Measurements from ENCODE around the gene KCMF1.

Gene KCMF1

GRCh38 chr2:84980263-84980983 lies 9.5 kb downstream of the KCMF1 start:
- DNase-seq (ENCODE audit: low spot score) = no peak
- FAIRE-seq = no peak

- FAIRE-seq = no peak
- DNase-seq (ENCODE audit: low spot score) = no peak
These were observed 15.1 kb downstream of the KCMF1 start for GRCh38 chr2:84986018-84986417.

GRCh38 chr2:84989422-84989821 lies 18.5 kb downstream of the KCMF1 start:
- FAIRE-seq = no peak

GRCh38 chr2:84989927-84990326 lies 19.0 kb downstream of the KCMF1 start:
- FAIRE-seq (no peak), DNase-seq (ENCODE audit: low spot score) (no peak)

More at GRCh38 chr2:84989422-84989821, 18.5 kb downstream of the KCMF1 start:
- DNase-seq (ENCODE audit: low spot score) = no peak

- DNase-seq (ENCODE audit: low spot score) = no peak
- FAIRE-seq = no peak
These were observed 20.6 kb downstream of the KCMF1 start for GRCh38 chr2:84991404-84992160.

- DNase-seq (ENCODE audit: low spot score) = no peak
- FAIRE-seq = no peak
These were observed 24.9 kb downstream of the KCMF1 start for GRCh38 chr2:84995826-84996225.

GRCh38 chr2:84996909-84997308 lies 25.9 kb downstream of the KCMF1 start:
- FAIRE-seq = no peak

GRCh38 chr2:84999553-84999955 lies 28.6 kb downstream of the KCMF1 start:
- DNase-seq (ENCODE audit: low spot score) (no peak), FAIRE-seq (no peak)

More at GRCh38 chr2:84996909-84997308, 25.9 kb downstream of the KCMF1 start:
- DNase-seq (ENCODE audit: low spot score) = no peak

GRCh38 chr2:85001595-85001994 lies 30.6 kb downstream of the KCMF1 start:
- FAIRE-seq = no peak
- DNase-seq (ENCODE audit: low spot score) = no peak

- DNase-seq (ENCODE audit: low spot score) = no peak
- no peak for FAIRE-seq
These were observed 31.6 kb downstream of the KCMF1 start for GRCh38 chr2:85002534-85002933.

- FAIRE-seq (no peak), DNase-seq (ENCODE audit: low spot score) (no peak)
These were observed 37.3 kb downstream of the KCMF1 start for GRCh38 chr2:85008252-85008651.

GRCh38 chr2:85009019-85009618 lies 38.2 kb downstream of the KCMF1 start:
- FAIRE-seq (no peak), DNase-seq (ENCODE audit: low spot score) (no peak)

GRCh38 chr2:85010404-85010803 lies 39.4 kb downstream of the KCMF1 start:
- DNase-seq (ENCODE audit: low spot score) = no peak
- no peak for FAIRE-seq

GRCh38 chr2:85011098-85011497 lies 40.1 kb downstream of the KCMF1 start:
- no peak for FAIRE-seq

GRCh38 chr2:85011747-85012146 lies 40.8 kb downstream of the KCMF1 start:
- FAIRE-seq (no peak), DNase-seq (ENCODE audit: low spot score) (no peak)

More at GRCh38 chr2:85011098-85011497, 40.1 kb downstream of the KCMF1 start:
- DNase-seq (ENCODE audit: low spot score) = no peak

GRCh38 chr2:85012431-85012830 lies 41.5 kb downstream of the KCMF1 start:
- no peak for DNase-seq (ENCODE audit: low spot score)
- FAIRE-seq = no peak

GRCh38 chr2:85012855-85013254 lies 41.9 kb downstream of the KCMF1 start:
- DNase-seq (ENCODE audit: low spot score) = no peak
- FAIRE-seq = no peak

GRCh38 chr2:85015653-85016360 lies 44.8 kb downstream of the KCMF1 start:
- no peak for FAIRE-seq
- DNase-seq (ENCODE audit: low spot score) = no peak

GRCh38 chr2:85016446-85016845 lies 45.5 kb downstream of the KCMF1 start:
- FAIRE-seq (no peak), DNase-seq (ENCODE audit: low spot score) (no peak)

GRCh38 chr2:85017411-85018048 lies 46.6 kb downstream of the KCMF1 start:
- FAIRE-seq (no peak), DNase-seq (ENCODE audit: low spot score) (no peak)

- DNase-seq (ENCODE audit: low spot score) = no peak
- no peak for FAIRE-seq
These were observed 47.1 kb downstream of the KCMF1 start for GRCh38 chr2:85018049-85018447.

All from urothelium cell line (cell line).